Measurements from ENCODE around the gene HIC2.
"Not testable (repeated sequence)": the region's sequence is repeated elsewhere in the genome, so short reads cannot be mapped to it uniquely, and the experiment has no call there.

The HIC2 gene

GRCh38 chr22:21417227-21417746 lies at the start of gene HIC2:
HIC2 (plus strand) TSS chr22:21417371; CDS start chr22:21442832, 25,461 bp downstream.
- DNase-seq (ENCODE audit: low read depth in 1 of 2, low spot score in 1 of 2) = not testable (repeated sequence)

GRCh38 chr22:21368603-21369310 lies 48.4 kb upstream of the HIC2 start:
- DNase-seq (ENCODE audit: low read depth in 1 of 2, low spot score in 1 of 2) = not testable (repeated sequence)

- DNase-seq (ENCODE audit: low read depth in 1 of 2, low spot score in 1 of 2) = not testable (repeated sequence)
These were observed 41.3 kb upstream of the HIC2 start for GRCh38 chr22:21375880-21376279.

- DNase-seq (ENCODE audit: low read depth in 1 of 2, low spot score in 1 of 2) = not testable (repeated sequence)
These were observed 33.3 kb upstream of the HIC2 start, which contains the start of gene RIMBP3B for GRCh38 chr22:21383701-21384467. RIMBP3B (plus strand) TSS chr22:21383751; CDS start chr22:21383859, 108 bp downstream.

- not testable (repeated sequence) for DNase-seq (ENCODE audit: low read depth in 1 of 2, low spot score in 1 of 2)
These were observed 32.5 kb upstream of the HIC2 start for GRCh38 chr22:21384468-21385357.

- DNase-seq (ENCODE audit: low read depth in 1 of 2, low spot score in 1 of 2) = not testable (repeated sequence)
These were observed 27.7 kb upstream of the HIC2 start for GRCh38 chr22:21389480-21389879.

- DNase-seq (ENCODE audit: low read depth in 1 of 2, low spot score in 1 of 2) = not testable (repeated sequence)
These were observed 27.2 kb upstream of the HIC2 start for GRCh38 chr22:21390013-21390412.

GRCh38 chr22:21394613-21395012 lies 22.6 kb upstream of the HIC2 start:
- DNase-seq (ENCODE audit: low read depth in 1 of 2, low spot score in 1 of 2) = not testable (repeated sequence)

- not testable (repeated sequence) for DNase-seq (ENCODE audit: low read depth in 1 of 2, low spot score in 1 of 2)
These were observed 15.8 kb upstream of the HIC2 start for GRCh38 chr22:21401197-21401969.

GRCh38 chr22:21402763-21403314 lies 14.3 kb upstream of the HIC2 start:
- not testable (repeated sequence) for DNase-seq (ENCODE audit: low read depth in 1 of 2, low spot score in 1 of 2)

- not testable (repeated sequence) for DNase-seq (ENCODE audit: low read depth in 1 of 2, low spot score in 1 of 2)
These were observed 10.0 kb upstream of the HIC2 start for GRCh38 chr22:21407139-21407538.

- DNase-seq (ENCODE audit: low read depth in 1 of 2, low spot score in 1 of 2) = not testable (repeated sequence)
These were observed 9.4 kb upstream of the HIC2 start for GRCh38 chr22:21407792-21408191.

GRCh38 chr22:21416375-21416774 lies 796 bp upstream of the HIC2 start:
- DNase-seq (ENCODE audit: low read depth in 1 of 2, low spot score in 1 of 2) = not testable (repeated sequence)

GRCh38 chr22:21417853-21418252 lies 682 bp downstream of the HIC2 start:
- not testable (repeated sequence) for DNase-seq (ENCODE audit: low read depth in 1 of 2, low spot score in 1 of 2)

- DNase-seq (ENCODE audit: low read depth in 1 of 2, low spot score in 1 of 2) = not testable (repeated sequence)
These were observed 1.9 kb downstream of the HIC2 start for GRCh38 chr22:21418974-21419638.

GRCh38 chr22:21420180-21420763 lies 3.1 kb downstream of the HIC2 start:
- DNase-seq (ENCODE audit: low read depth in 1 of 2, low spot score in 1 of 2) = not testable (repeated sequence)

GRCh38 chr22:21424084-21424709 lies 7.0 kb downstream of the HIC2 start:
- DNase-seq (ENCODE audit: low read depth in 1 of 2, low spot score in 1 of 2) = not testable (repeated sequence)

All from activated T-helper 1 cell treated with anti-CD3 and anti-CD28 coated beads, Interleukin-2, amount 50 U/mL, for 16 hours (primary cell).